Stomach smooth muscle (tissue), 2 donors: Measurements from ENCODE around the gene TNIP2.
"Not testable (repeated sequence)": the region's sequence is repeated elsewhere in the genome, so short reads cannot be mapped to it uniquely, and the experiment has no call there.

Source experiments
- H3K27ac ChIP-seq: one replicate; pipeline ENCODE4 v1.7.0; 2013; ENCODE audit warnings: mild to moderate bottlenecking, low read length, inconsistent platforms
- H3K27me3 ChIP-seq, 2 donors: one replicate each; pipeline ENCODE4 v1.7.0; 2013; ENCODE audit warnings: low read length in 2 of 2; ENCODE audit not compliant: insufficient read depth in 2 of 2, control insufficient read depth in 1 of 2
- H3K36me3 ChIP-seq, 2 donors: one replicate each; pipeline ENCODE4 v1.7.0; 2013; ENCODE audit warnings: low read length in 2 of 2; ENCODE audit not compliant: control insufficient read depth in 2 of 2, insufficient read depth in 2 of 2
- H3K4me1 ChIP-seq: one replicate; pipeline ENCODE4 v1.7.0; 2013; ENCODE audit warnings: low read length; ENCODE audit not compliant: control insufficient read depth, insufficient read depth
- H3K4me3 ChIP-seq, 2 donors: one replicate each; pipeline ENCODE4 v1.7.0; 2013; ENCODE audit warnings: low read length in 2 of 2
- H3K9ac ChIP-seq, 2 donors: one replicate each; pipeline ENCODE4 v1.7.0; 2013; ENCODE audit warnings: low read length in 2 of 2, mild to moderate bottlenecking in 1 of 2
- H3K9me3 ChIP-seq, 2 donors: one replicate each; pipeline ENCODE4 v1.7.0; 2013; ENCODE audit warnings: low read length in 2 of 2; ENCODE audit not compliant: control insufficient read depth in 2 of 2
- donor health status: healthy.
- donor health status: Pancreatic carcinoma.

Gene TNIP2

GRCh38 chr4:2746891-2747695, 9.0 kb downstream of the TNIP2 start:
- Histone ChIP-seq H3K4me3 (no peak overlapping the region), H3K27ac (no peak overlapping the region), H3K4me1 (peaks cover 29% of the 10 kb centered on the region), H3K36me3 (peaks cover 21 to 50% of the 10 kb centered on the region in 2 donors), H3K27me3 (no peaks in the 10 kb centered on the region), H3K9ac (no peak overlapping the region), H3K9me3 (no peaks in the 10 kb centered on the region)

- no peak overlapping the region for H3K9ac ChIP-seq
- no peaks in the 10 kb centered on the region for H3K27me3 ChIP-seq
- no peaks in the 10 kb centered on the region for H3K9me3 ChIP-seq
- peaks cover 20% of the 10 kb centered on the region for H3K4me1 ChIP-seq
- no peak overlapping the region for H3K4me3 ChIP-seq
- no peak overlapping the region for H3K27ac ChIP-seq
- peaks cover 21 to 50% of the 10 kb centered on the region in 2 donors for H3K36me3 ChIP-seq
These were observed 9.9 kb downstream of the TNIP2 start for GRCh38 chr4:2745981-2746806.

GRCh38 chr4:2745516-2745915, 10.6 kb downstream of the TNIP2 start:
- Histone ChIP-seq H3K4me3 (no peak overlapping the region), H3K36me3 (peaks cover 21 to 50% of the 10 kb centered on the region in 2 donors), H3K27ac (no peak overlapping the region), H3K27me3 (no peaks in the 10 kb centered on the region), H3K9me3 (no peaks in the 10 kb centered on the region), H3K9ac (no peak overlapping the region), H3K4me1 (peaks cover 13% of the 10 kb centered on the region)

- H3K9me3 ChIP-seq: no peaks in the 10 kb centered on the region
- H3K9ac ChIP-seq: no peak overlapping the region
- no peak overlapping the region for H3K27ac ChIP-seq
- H3K4me1 ChIP-seq: peaks cover 10% of the 10 kb centered on the region
- peaks cover 21 to 50% of the 10 kb centered on the region in 2 donors for H3K36me3 ChIP-seq
- H3K27me3 ChIP-seq: no peaks in the 10 kb centered on the region
- no peak overlapping the region for H3K4me3 ChIP-seq
These were observed 11.4 kb downstream of the TNIP2 start for GRCh38 chr4:2744576-2745270.

GRCh38 chr4:2743518-2744445, 12.4 kb downstream of the TNIP2 start:
- Histone ChIP-seq H3K27ac (no peak overlapping the region), H3K4me1 (peaks cover 10% of the 10 kb centered on the region), H3K36me3 (peaks cover 21 to 50% of the 10 kb centered on the region in 2 donors), H3K9ac (no peak overlapping the region), H3K27me3 (no peaks in the 10 kb centered on the region), H3K9me3 (no peaks in the 10 kb centered on the region), H3K4me3 (no peak overlapping the region)

GRCh38 chr4:2742823-2743517, 13.2 kb downstream of the TNIP2 start:
- H3K36me3 ChIP-seq: peaks cover 21 to 50% of the 10 kb centered on the region in 2 donors
- peaks cover 10% of the 10 kb centered on the region for H3K4me1 ChIP-seq
- no peaks in the 10 kb centered on the region for H3K9me3 ChIP-seq
- H3K4me3 ChIP-seq: no peak overlapping the region
- H3K9ac ChIP-seq: no peak overlapping the region
- H3K27ac ChIP-seq: no peak overlapping the region
- no peaks in the 10 kb centered on the region for H3K27me3 ChIP-seq

- H3K27me3 ChIP-seq: no peaks in the 10 kb centered on the region
- no peaks in the 10 kb centered on the region for H3K9me3 ChIP-seq
- H3K9ac ChIP-seq: no peak overlapping the region
- H3K4me3 ChIP-seq: no peak overlapping the region
- H3K4me1 ChIP-seq: peaks cover 5% of the 10 kb centered on the region
- H3K27ac ChIP-seq: no peak overlapping the region
- H3K36me3 ChIP-seq: peaks cover 17 to 44% of the 10 kb centered on the region in 2 donors
These were observed 13.9 kb downstream of the TNIP2 start for GRCh38 chr4:2742081-2742822.

- no peak overlapping the region for H3K4me3 ChIP-seq
- H3K4me1 ChIP-seq: no peaks in the 10 kb centered on the region
- no peak overlapping the region for H3K9ac ChIP-seq
- peaks cover 0 to 2% of the 10 kb centered on the region in 2 donors for H3K9me3 ChIP-seq
- H3K27me3 ChIP-seq: no peaks in the 10 kb centered on the region
- no peak overlapping the region for H3K27ac ChIP-seq
- H3K36me3 ChIP-seq: peaks cover 14 to 38% of the 10 kb centered on the region in 2 donors
These were observed 14.5 kb downstream of the TNIP2 start for GRCh38 chr4:2741626-2742025.

- not testable (repeated sequence) for H3K27ac ChIP-seq, H3K4me3 ChIP-seq, H3K27me3 ChIP-seq, H3K36me3 ChIP-seq, H3K9me3 ChIP-seq, H3K4me1 ChIP-seq, H3K9ac ChIP-seq
These were observed 17.8 kb downstream of the TNIP2 start for GRCh38 chr4:2738296-2738695.
